ENCODE measurements around the gene MYG1. TPM values are rescaled to one million over a fixed set of nuclear protein-coding genes. Genes with fewer than 3 reads are reported as not detected.
"Not testable (repeated sequence)": the region's sequence is repeated elsewhere in the genome, so short reads cannot be mapped to it uniquely, and the experiment has no call there.

Gene MYG1
- polyA plus RNA-seq, 3 donors = 49.3 to 64.3 (median 55.7) TPM

- Histone ChIP-seq H3K4me3 (replicated peaks in 1 of 3; ENCODE audit: low read depth in 2 of 3, low read length in 3 of 3) (no peak overlapping the region), H3K27ac (ENCODE audit: low read depth in 1 of 2, low read length in 2 of 2) (no peak overlapping the region), H4K20me1 (ENCODE audit: insufficient read depth, low read length) (no peaks in the 10 kb centered on the region), H3K4me1 (ENCODE audit: control insufficient read depth in 1 of 2, insufficient read depth in 2 of 2, low read length in 2 of 2) (peaks cover 6 to 7% of the 10 kb centered on the region in 2 donors), H3K9me3 (replicated peaks in 1 of 2; ENCODE audit: control insufficient read depth in 1 of 2, insufficient read depth in 1 of 2, low read length in 2 of 2) (peaks cover 0 to 4% of the 10 kb centered on the region in 2 donors), H3K36me3 (replicated peaks in 1 of 2; ENCODE audit: control insufficient read depth in 1 of 2, insufficient read depth in 2 of 2, low read length in 2 of 2) (no peaks in the 10 kb centered on the region), H3K4me2 (replicated peaks; ENCODE audit: extremely low read depth, low read length, poor library complexity, severe bottlenecking) (no peak overlapping the region), H2AFZ (ENCODE audit: insufficient read depth, low read depth, low read length, poor library complexity, severe bottlenecking) (no peak overlapping the region), H3K79me2 (ENCODE audit: insufficient read depth, low read length) (no peaks in the 10 kb centered on the region), H3K27me3 (ENCODE audit: control insufficient read depth in 2 of 2, insufficient read depth in 2 of 2, low read length in 2 of 2) (peaks cover 14 to 26% of the 10 kb centered on the region in 2 donors), H3K9ac (ENCODE audit: insufficient read depth, low read length, poor library complexity, severe bottlenecking) (no peak overlapping the region)
- no peaks in the 10 kb centered on the region for H3K36me3 Mint-ChIP-seq
- peaks cover 0 to 8% (median 0%) of the 10 kb centered on the region in 7 donors for H3K9me3 Mint-ChIP-seq
- no peak overlapping the region for H3K27ac Mint-ChIP-seq
- H3K4me1 Mint-ChIP-seq = peaks cover 8% of the 10 kb centered on the region
- no peak for DNase-seq
- intact Hi-C loops (cut with micrococcal nuclease) = no loop called here
- no peak for TF ChIP-seq CTCF (IDR thresholded peaks at IDR 0.05)
- WGBS (ENCODE audit: insufficient coverage) = 85% methylated on average over 3 of the region's 5 CpGs
- peaks cover 37 to 59% (median 50%) of the 10 kb centered on the region in 3 donors for H3K27me3 Mint-ChIP-seq (ENCODE audit: low read depth in 3 of 3)
- H3K4me3 Mint-ChIP-seq = no peak overlapping the region
Observed at GRCh38 chr12:53330671-53331070, 31.2 kb downstream of the MYG1 start.

DNA sequence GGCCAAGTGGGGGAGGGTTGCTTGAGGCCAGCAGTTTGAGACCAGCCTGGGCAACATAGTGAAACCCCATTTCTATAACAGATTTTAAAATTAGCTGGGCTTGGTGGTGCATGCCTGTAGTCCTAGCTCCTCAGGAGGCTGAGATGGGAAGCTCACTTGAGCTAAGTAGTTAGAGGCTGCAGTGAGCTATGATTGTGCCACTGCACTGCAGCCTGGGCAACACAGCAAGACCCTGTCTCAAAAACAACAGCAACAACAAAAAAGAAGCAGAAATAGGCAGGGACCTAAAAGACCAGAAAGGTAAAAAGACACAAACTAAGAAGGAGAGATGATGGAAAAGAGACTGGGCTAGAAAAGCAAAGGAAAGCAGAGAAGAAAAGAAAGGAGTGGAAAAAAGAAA is 32.8 kb downstream of the MYG1 start:
- H3K4me2 ChIP-seq (replicated peaks; ENCODE audit: extremely low read depth, low read length, poor library complexity, severe bottlenecking); H3K79me2 ChIP-seq (ENCODE audit: insufficient read depth, low read length); H3K36me3 Mint-ChIP-seq; DNase-seq; H4K20me1 ChIP-seq (ENCODE audit: insufficient read depth, low read length); H3K27ac ChIP-seq (ENCODE audit: low read depth in 1 of 2, low read length in 2 of 2); H3K4me3 ChIP-seq (replicated peaks in 1 of 3; ENCODE audit: low read depth in 2 of 3, low read length in 3 of 3); H3K36me3 ChIP-seq (replicated peaks in 1 of 2; ENCODE audit: control insufficient read depth in 1 of 2, insufficient read depth in 2 of 2, low read length in 2 of 2); H3K9me3 ChIP-seq (replicated peaks in 1 of 2; ENCODE audit: control insufficient read depth in 1 of 2, insufficient read depth in 1 of 2, low read length in 2 of 2); H3K4me1 ChIP-seq (ENCODE audit: control insufficient read depth in 1 of 2, insufficient read depth in 2 of 2, low read length in 2 of 2); H3K27ac Mint-ChIP-seq; H3K9ac ChIP-seq (ENCODE audit: insufficient read depth, low read length, poor library complexity, severe bottlenecking); H3K9me3 Mint-ChIP-seq; H2AFZ ChIP-seq (ENCODE audit: insufficient read depth, low read depth, low read length, poor library complexity, severe bottlenecking); intact Hi-C loops (cut with micrococcal nuclease): not testable (repeated sequence)
- peaks cover 0 to 27% of the 10 kb centered on the region in 2 donors for H3K27me3 ChIP-seq (ENCODE audit: control insufficient read depth in 2 of 2, insufficient read depth in 2 of 2, low read length in 2 of 2)
- Mint-ChIP-seq H3K27me3 (ENCODE audit: low read depth in 3 of 3) (peaks cover 36 to 59% (median 43%) of the 10 kb centered on the region in 3 donors), H3K4me3 (peak overlapping the region in 1 of 2 donors; percentile 4), H3K4me1 (peaks cover 12% of the 10 kb centered on the region)
